GM12878 (cell line): Measurements from ENCODE around the gene EPHA1. TPM values are rescaled to one million over a fixed set of nuclear protein-coding genes. Genes with fewer than 3 reads are reported as not detected.

Experiments
- ATAC-seq: fragments of 200-7000 bp; cut with Tn5 transposase; 3 replicates; pipeline ENCODE4 v1.9.1; 2020; ENCODE audit warnings: mild to moderate bottlenecking, moderate library complexity
- BruUV-seq: library from RNA; stranded (reverse); fragments of 400-500 nt; replicated peaks from 2 replicates; lab custom pipeline; 2021; lab: Mats Ljungman, UMichigan
- CTCF ChIA-PET: fragments of 300-600 bp; sonication (Branson Sonifier 250); formaldehyde crosslinking; extraction: SDS; loops from one replicate; lab custom pipeline; 2021; ENCODE audit warnings: inconsistent platforms; lab: Yijun Ruan, JAX
- POLR2A ChIA-PET: fragments of 350-600 bp; formaldehyde crosslinking; extraction: SDS; loops from one replicate; lab custom pipeline; 2021; ENCODE audit warnings: inconsistent platforms; lab: Charles Lee
- RAD21 ChIA-PET: fragments of 300-600 bp; sonication (Branson Sonifier 250); formaldehyde crosslinking; loops from one replicate; lab custom pipeline; 2023; ENCODE audit warnings: antibody characterized with exemption; ENCODE audit not compliant: unreplicated experiment; lab: Charles Lee
- SMC1A ChIA-PET: fragments of 300-600 bp; sonication (Branson Sonifier 250); formaldehyde crosslinking; loops from one replicate; lab custom pipeline; 2023; ENCODE audit not compliant: unreplicated experiment, uncharacterized antibody; lab: Charles Lee
- DNase-seq: peaks from one replicate; pipeline ENCODE4 v3.0.0-alpha.2; 2011; ENCODE audit warnings: low read depth, low spot score
- FAIRE-seq: peaks from 3 replicates; lab custom pipeline; 2011; peaks lifted over from hg19 to GRCh38; lab: Jason Lieb, UNC
- H2AFZ ChIP-seq: 2 replicates; pipeline ENCODE4 v1.6.0; 2011; ENCODE audit warnings: low read depth, low read length, control low read depth; ENCODE audit not compliant: control insufficient read depth
- H3K27ac ChIP-seq: 2 replicates; pipeline ENCODE4 v1.5.1; 2011; ENCODE audit warnings: control low read depth; ENCODE audit not compliant: control insufficient read depth, insufficient read depth
- H3K27me3 ChIP-seq, 2 experiments: replicated peaks in 1 of 2; 2 replicates each; pipeline versions ENCODE4 v1.6.0 to v1.6.1; 2011; ENCODE audit warnings: low read length in 1 of 2; ENCODE audit not compliant: control insufficient read depth in 2 of 2, insufficient read depth in 2 of 2
- H3K36me3 ChIP-seq, 2 experiments: 2 replicates each; pipeline ENCODE4 v1.5.1; 2011; ENCODE audit warnings: low read length in 1 of 2; ENCODE audit not compliant: control insufficient read depth in 2 of 2, insufficient read depth in 2 of 2
- H3K4me1 ChIP-seq: 2 replicates; pipeline ENCODE4 v1.6.1; 2011; ENCODE audit warnings: mild to moderate bottlenecking, low read length, moderate library complexity, mixed read lengths; ENCODE audit not compliant: control insufficient read depth, insufficient read depth
- H3K4me2 ChIP-seq: 2 replicates; pipeline ENCODE4 v1.6.0; 2011; ENCODE audit warnings: control low read depth; ENCODE audit not compliant: control insufficient read depth, insufficient read depth
- H3K4me3 ChIP-seq: fragments of 200-600 bp; sonication (generic); 2 replicates; pipeline ENCODE4 v1.5.1; 2016
- H3K79me2 ChIP-seq: 2 replicates; pipeline ENCODE4 v1.6.0; 2011; ENCODE audit warnings: low read length; ENCODE audit not compliant: control insufficient read depth, insufficient read depth
- H3K9ac ChIP-seq: 2 replicates; pipeline ENCODE4 v1.8.0; 2011; ENCODE audit warnings: low read length, control low read depth, mixed read lengths; ENCODE audit not compliant: control insufficient read depth, insufficient read depth
- H3K9me3 ChIP-seq: replicated peaks from 3 replicates; pipeline ENCODE4 v1.5.1; 2011; ENCODE audit warnings: mild to moderate bottlenecking, low read length; ENCODE audit not compliant: control insufficient read depth, insufficient read depth
- H4K20me1 ChIP-seq: 2 replicates; pipeline ENCODE4 v1.6.0; 2011; ENCODE audit not compliant: control insufficient read depth, insufficient read depth
- ATF2 ChIP-seq: IDR thresholded peaks from 2 replicates; pipeline ENCODE4 v1.6.1; 2012; ENCODE audit warnings: low read length, inconsistent platforms
- RELB ChIP-seq: fragments of 450-650 bp; IDR thresholded peaks from 2 replicates; pipeline ENCODE4 v1.6.1; 2017; ENCODE audit warnings: low read depth, mild to moderate bottlenecking, moderate library complexity
- WGBS: methylation state at CpG from one replicate; pipeline ENCODE4 v1.1.6; 2016; ENCODE audit warnings: low lambda C conversion rate; ENCODE audit not compliant: insufficient replicate concordance, insufficient coverage; ENCODE audit errors: missing lambda C conversion rate; 5-methylcytosine and 5-hydroxymethylcytosine counted together
- in situ Hi-C: fragments of 300-500 bp; cut with MboI; formaldehyde crosslinking; loops from 9 replicates; pipeline ENCODE4 v1.14.3; 2018; ENCODE audit warnings: mixed read lengths
- intact Hi-C: fragments of 100-400 bp; cut with micrococcal nuclease; formaldehyde crosslinking; loops from one replicate; pipeline ENCODE4 v1.14.2; 2022; ENCODE audit not compliant: unreplicated experiment
- polyA plus RNA-seq, 11 experiments: library from polyadenylated mRNA; depleted of rRNA in 4 of 11; unstranded in 6 of 11; stranded (reverse) in 5 of 11; fragments of >200 nt; fragmentation: Nextera tagmentation in 4 of 11; fragmentation: Illumina TruSeq in 1 of 11; extraction: Ambion mirVana in 4 of 11; extraction: Trizol in 1 of 11; gene quantifications; 1 replicate in 1 of 11; 2 replicates in 10 of 11; pipeline versions ENCODE4 v1.2.1 to v1.2.3, GENCODE V29; 2011 to 2016; ENCODE audit warnings: inconsistent platforms in 2 of 11, missing spikeins in 2 of 11, low read depth in 1 of 11
- total RNA-seq, 4 experiments: library from RNA; depleted of rRNA in 3 of 4; stranded (reverse); fragments of >200 nt in 3 of 4; fragmentation: Illumina TruSeq in 1 of 4; extraction: Trizol in 1 of 4; gene quantifications; 2 replicates each; pipeline versions ENCODE4 v1.2.1 to v1.2.3, GENCODE V29; 2013 to 2021

The EPHA1 gene
- total and polyA plus RNA-seq, 10 of the 15 experiments (the other 5 are each of a cell fraction or from before 2014, with no cell fraction given): 0.11 to 0.35 (median 0.24) TPM; not detected in 6

GRCh38 chr7:143436325-143436946 lies 27.8 kb upstream of the EPHA1 start:
- intact Hi-C loops: no loop called here
- no TSS peak for BruUV-seq
- no peak for TF ChIP-seq ATF2
- no peak for TF ChIP-seq RELB
- Histone ChIP-seq H3K4me1 (no peaks in the 10 kb centered on the region), H3K79me2 (no peaks in the 10 kb centered on the region), H4K20me1 (no peaks in the 10 kb centered on the region), H2AFZ (no peak overlapping the region), H3K4me3 (no peak overlapping the region), H3K4me2 (no peak overlapping the region), H3K36me3 (no peaks in the 10 kb centered on the region), H3K9ac (no peak overlapping the region), H3K27ac (no peak overlapping the region), H3K27me3 (no peaks in the 10 kb centered on the region; a peak in 1 of 4 replicates), H3K9me3 (no peaks in the 10 kb centered on the region)
- POLR2A ChIA-PET: no interaction called here
- RAD21 ChIA-PET: no interaction called here
- WGBS: 33% methylated on average over 3 of the region's 3 CpGs
- in situ Hi-C loops: no loop called here
- no peak for ATAC-seq
- SMC1A ChIA-PET: interaction anchor here (0.7 to 1.2 kb wide), 2 partner anchors 15 to 26 kb away, joined by 3 read pairs; no protein-coding TSS in a partner anchor
- FAIRE-seq: no peak
- DNase-seq: no peak
- CTCF ChIA-PET: interaction anchor here (1.5 kb wide), 1 partner anchor 196 kb away, joined by 6 read pairs; no protein-coding TSS in a partner anchor
